GM18951 (cell line): ENCODE results near the gene KRTAP5-7.
"Not testable (repeated sequence)": the region's sequence is repeated elsewhere in the genome, so short reads cannot be mapped to it uniquely, and the experiment has no call there.

Source experiments
- POLR2A ChIP-seq: IDR thresholded peaks from 4 replicates; pipeline ENCODE4 v1.6.1; 2011; ENCODE audit warnings: mild to moderate bottlenecking; ENCODE audit not compliant: insufficient read length, insufficient read depth; ENCODE audit errors: extremely low read depth
- in situ Hi-C: fragments of 300-500 bp; cut with MboI; formaldehyde crosslinking; loops from one replicate; pipeline ENCODE4 v1.12.0; 2022; ENCODE audit warnings: low sequenced_read_pairs, mixed read lengths, inconsistent platforms; ENCODE audit not compliant: unreplicated experiment

Gene KRTAP5-7

DNA sequence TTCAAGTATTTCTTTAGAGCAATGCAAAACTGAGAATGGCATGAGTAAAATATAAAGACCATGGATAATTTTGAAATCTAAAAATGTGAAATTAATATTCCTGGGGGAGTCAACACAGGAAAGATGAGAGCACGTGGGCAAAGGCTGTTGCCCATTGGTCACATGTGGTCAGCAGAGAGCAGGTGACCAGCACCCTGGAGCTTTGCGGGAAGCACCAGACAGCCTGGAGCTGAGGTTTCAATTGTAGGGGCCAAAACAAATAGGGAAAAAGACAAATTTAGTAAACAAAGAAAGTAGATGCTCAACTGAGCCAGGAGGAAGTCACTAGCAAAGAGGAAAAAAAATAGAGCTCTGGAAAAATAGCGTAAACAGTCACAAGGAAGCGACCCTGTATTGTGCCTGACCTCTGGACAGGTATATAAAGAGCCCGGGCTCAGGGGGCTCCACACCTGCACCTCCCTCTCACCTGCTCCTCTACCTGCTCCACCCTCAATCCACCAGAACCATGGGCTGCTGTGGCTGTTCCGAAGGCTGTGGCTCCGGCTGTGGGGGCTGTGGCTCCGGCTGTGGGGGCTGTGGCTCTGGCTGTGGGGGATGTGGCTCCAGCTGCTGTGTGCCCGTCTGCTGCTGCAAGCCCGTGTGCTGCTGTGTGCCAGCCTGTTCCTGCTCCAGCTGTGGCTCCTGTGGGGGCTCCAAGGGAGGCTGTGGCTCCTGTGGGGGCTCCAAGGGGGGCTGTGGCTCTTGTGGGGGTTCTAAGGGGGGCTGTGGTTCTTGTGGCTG lies at the start of gene KRTAP5-7:
Gene KRTAP5-7, plus strand, starts transcription at position 472 of the 780 bp plus-strand sequence. Its CDS starts 34 bp downstream, at position 506.
- in situ Hi-C loops: not testable (repeated sequence)

GRCh38 chr11:71477641-71478527 lies 49.2 kb upstream of the KRTAP5-7 start:
- in situ Hi-C loops: no loop called here
- TF ChIP-seq POLR2A: no peak

GRCh38 chr11:71478528-71478840 lies 48.6 kb upstream of the KRTAP5-7 start:
- in situ Hi-C loops: no loop called here
- TF ChIP-seq POLR2A: no peak

DNA sequence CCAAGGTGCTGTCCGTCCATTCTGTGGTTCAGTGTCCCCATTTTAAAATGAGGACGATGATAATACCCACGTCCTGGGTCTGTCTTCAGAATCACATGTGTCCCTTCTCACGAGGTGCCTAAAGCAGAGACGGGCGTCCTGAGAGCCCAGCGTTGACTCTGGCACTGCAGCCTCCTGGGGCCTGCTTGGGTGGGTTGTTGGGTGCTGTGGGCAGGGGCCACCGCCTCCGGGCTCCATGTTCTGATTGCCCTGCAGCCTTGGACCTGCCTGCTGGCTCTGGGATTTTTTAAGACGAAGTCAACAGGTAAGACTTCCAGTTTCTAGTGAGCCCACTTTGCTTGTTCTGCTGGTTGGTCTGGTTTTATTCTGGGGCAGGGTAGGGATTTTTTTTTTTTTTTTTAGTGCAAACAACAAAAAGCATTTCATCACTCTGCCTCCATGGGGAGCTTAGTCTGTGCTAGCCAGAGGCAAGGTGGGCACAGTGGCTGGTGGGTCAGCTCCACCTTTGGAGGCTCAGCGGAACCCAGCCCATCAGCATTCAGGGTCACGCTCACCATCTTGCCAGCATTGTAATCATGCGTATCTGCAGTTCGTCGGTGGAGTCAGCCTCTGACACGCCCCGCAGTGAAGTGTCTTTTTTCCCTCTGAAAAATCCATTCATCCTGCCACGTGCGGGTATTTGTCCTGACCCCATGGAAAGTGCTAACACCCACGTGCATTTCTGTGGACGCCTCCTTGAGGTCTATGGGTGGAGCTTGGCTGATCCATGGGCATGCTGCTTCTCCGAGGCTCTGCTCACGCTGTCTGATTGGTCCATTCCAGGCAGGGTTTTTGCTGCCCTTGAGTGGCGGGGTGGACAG lies 45.7 kb upstream of the KRTAP5-7 start:
- in situ Hi-C loops: no loop called here
- TF ChIP-seq POLR2A: no peak

- in situ Hi-C loops: no loop called here
- no peak for TF ChIP-seq POLR2A
Measured at GRCh38 chr11:71482216-71482615, 44.9 kb upstream of the KRTAP5-7 start.

GRCh38 chr11:71482746-71483364 lies 44.2 kb upstream of the KRTAP5-7 start:
- in situ Hi-C loops: no loop called here
- TF ChIP-seq POLR2A: no peak

GRCh38 chr11:71483692-71484091 lies 43.4 kb upstream of the KRTAP5-7 start:
- no peak for TF ChIP-seq POLR2A
- in situ Hi-C loops: no loop called here

DNA sequence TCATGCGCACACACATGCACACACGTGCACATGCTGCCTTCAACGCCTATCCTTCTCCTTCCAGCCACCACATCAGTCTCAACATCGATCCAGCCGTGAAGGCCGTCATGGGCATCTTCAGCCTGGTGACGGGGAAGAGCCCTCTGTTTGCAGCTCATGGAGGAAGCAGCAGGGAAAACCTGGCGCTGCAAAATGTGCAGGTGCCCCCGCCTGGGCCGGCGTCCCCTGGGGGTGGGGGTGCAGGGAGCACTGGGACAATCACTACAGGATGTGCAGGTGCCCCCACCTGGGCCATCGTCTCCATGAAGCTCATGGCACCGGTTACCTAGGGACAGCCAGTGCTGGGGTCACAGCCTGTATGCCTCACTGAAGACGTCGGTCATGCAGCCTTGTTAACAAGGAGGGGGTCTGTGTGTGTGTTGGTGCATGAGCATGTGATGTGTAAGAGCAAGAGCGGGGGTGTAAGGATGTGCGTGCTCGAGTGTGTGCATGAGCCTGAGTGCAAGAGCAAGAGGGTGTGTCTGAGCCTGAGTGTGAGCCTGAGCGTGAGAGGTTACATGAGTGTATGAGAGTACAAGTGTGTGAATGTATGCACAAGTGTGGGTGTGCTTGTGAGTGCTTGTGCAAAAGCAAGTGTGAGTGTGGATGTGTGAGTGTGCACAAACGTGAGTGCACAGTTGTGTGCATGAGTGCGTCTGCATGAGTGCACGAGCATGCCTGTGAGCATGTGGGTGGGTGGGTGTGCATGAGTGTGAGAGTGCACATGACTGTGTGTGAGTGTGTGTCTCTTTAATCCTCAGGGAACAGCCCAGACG lies 42.6 kb upstream of the KRTAP5-7 start:
- in situ Hi-C loops: no loop called here
- no peak for TF ChIP-seq POLR2A

- in situ Hi-C loops: no loop called here
- no peak for TF ChIP-seq POLR2A
Measured at GRCh38 chr11:71485063-71485399, 42.0 kb upstream of the KRTAP5-7 start.

DNA sequence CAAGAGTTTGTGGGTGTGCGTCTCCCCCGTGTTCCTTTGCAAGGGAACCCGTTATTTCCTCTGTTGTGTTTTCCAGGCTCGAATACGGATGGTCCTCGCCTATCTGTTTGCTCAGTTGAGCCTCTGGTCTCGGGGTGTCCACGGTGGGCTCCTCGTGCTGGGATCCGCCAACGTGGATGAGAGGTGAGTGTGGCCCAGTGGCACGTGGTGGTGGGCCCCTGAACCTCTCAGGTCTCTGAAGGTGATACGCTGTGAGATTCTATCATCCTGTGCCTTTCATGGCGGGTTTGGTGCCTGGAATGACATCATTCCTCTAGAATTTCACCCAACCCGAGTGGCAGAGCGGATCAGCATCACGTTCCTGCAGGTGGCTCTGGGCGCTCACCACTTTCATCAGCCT lies 41.6 kb upstream of the KRTAP5-7 start:
- no peak for TF ChIP-seq POLR2A
- in situ Hi-C loops: no loop called here

DNA sequence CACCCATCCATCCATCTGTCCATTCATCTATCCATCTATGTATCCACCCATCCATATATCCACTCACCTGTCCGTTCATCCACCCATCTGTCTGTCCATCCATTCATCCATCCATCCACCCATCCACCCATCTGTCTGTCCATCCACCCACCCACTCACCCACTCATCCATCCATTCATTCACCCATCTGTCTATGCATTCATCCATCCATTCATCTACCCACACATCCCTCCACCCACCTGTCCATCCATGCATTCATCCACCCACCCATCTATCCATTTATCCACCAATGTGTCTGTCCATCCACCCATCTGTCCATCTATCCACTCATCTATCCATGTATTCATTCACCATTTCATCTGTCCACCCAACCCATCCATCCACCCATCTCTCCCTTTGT lies 40.7 kb upstream of the KRTAP5-7 start:
- in situ Hi-C loops: no loop called here
- TF ChIP-seq POLR2A: no peak

DNA sequence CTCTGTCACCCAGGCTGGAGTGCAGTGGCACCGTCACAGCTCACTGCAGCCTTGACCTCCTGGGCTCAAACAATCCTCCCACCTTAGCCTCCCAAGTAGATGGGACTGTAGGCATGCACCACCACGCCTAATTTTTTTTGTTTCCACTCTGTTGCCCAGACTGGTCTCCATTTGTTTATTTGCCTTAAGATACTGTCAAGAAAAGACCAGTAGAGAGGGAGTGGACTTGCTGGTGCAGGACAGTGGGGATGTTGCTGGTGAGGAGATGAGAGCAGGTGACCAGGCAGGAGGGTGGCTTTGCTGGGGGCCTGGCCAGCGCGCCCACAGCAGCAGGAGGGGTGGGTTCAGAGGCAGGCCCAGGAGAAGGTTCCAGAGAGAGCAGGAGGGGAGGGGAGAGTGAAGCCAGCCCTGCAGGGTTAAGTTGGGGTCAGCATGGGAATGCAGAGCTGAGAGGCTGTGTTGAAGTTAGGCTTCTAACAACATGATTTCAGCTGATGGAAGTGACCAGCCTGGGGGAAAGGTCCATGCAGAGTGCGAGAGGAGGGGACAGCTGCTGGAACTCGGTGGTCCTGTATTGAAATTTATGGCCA lies 38.3 kb upstream of the KRTAP5-7 start:
- in situ Hi-C loops: no loop called here
- no peak for TF ChIP-seq POLR2A
